HEK293 (cell line): ENCODE measurements around the gene DDC.

Experiments used
- CTCF ChIA-PET: fragments of 350-600 bp; formaldehyde crosslinking; extraction: SDS; loops from one replicate; lab custom pipeline; 2021; ENCODE audit warnings: antibody characterized with exemption; lab: Yijun Ruan, JAX
- POLR2A ChIA-PET: fragments of 300-600 bp; formaldehyde crosslinking; extraction: SDS; loops from one replicate; lab custom pipeline; 2020; ENCODE audit warnings: antibody characterized with exemption, inconsistent platforms; lab: Yijun Ruan, JAX
- H3K27ac ChIP-seq: fragments of 200-500 bp; sonication (Bioruptor generic); 2 replicates; pipeline ENCODE4 v1.5.1; 2014; ENCODE audit warnings: low read depth, low read length, control low read depth, inconsistent platforms; ENCODE audit errors: extremely low read depth
- H3K36me3 ChIP-seq, 2 experiments: fragments of 200-500 bp in 1 of 2; sonication (Bioruptor generic) in 1 of 2; 1 replicate in 1 of 2; 2 replicates in 1 of 2; pipeline ENCODE4 v1.5.1; 2014 to 2017; ENCODE audit warnings: inconsistent platforms in 2 of 2, low read length in 2 of 2; ENCODE audit not compliant: control insufficient read depth in 2 of 2, insufficient read depth in 1 of 2
- H3K4me1 ChIP-seq: fragments of 200-500 bp; sonication (Bioruptor generic); 2 replicates; pipeline ENCODE4 v1.5.1; 2014; ENCODE audit warnings: mild to moderate bottlenecking, low read length, inconsistent platforms; ENCODE audit not compliant: control insufficient read depth, insufficient read depth
- H3K4me3 ChIP-seq: 2 replicates; pipeline ENCODE4 v1.5.1; 2011; ENCODE audit warnings: low read depth, mild to moderate bottlenecking, control low read depth, low read length, moderate library complexity
- H3K9me3 ChIP-seq: fragments of 200-500 bp; sonication (Bioruptor generic); 2 replicates; pipeline ENCODE4 v1.5.1; 2014; ENCODE audit warnings: low read depth, low read length, inconsistent platforms; ENCODE audit not compliant: control insufficient read depth, insufficient read depth
- BCL11B ChIP-seq: fragments of 450-650 bp; formaldehyde crosslinking; IDR thresholded peaks from 2 replicates; pipeline ENCODE4 v1.5.1; 2016; ENCODE audit warnings: low read depth, missing biosample characterization, missing genetic modification characterization
- GLIS1 ChIP-seq: fragments of 450-650 bp; formaldehyde crosslinking; IDR thresholded peaks from 2 replicates; pipeline ENCODE4 v1.5.1; 2016; ENCODE audit warnings: missing biosample characterization, missing genetic modification characterization
- HOXC10 ChIP-seq: sonication (generic); formaldehyde crosslinking; IDR thresholded peaks from 2 replicates; pipeline ENCODE4 v1.8.1; 2023; ENCODE audit warnings: mild to moderate bottlenecking, missing genetic modification reagents
- IKZF3 ChIP-seq: fragments of 450-650 bp; IDR thresholded peaks from 2 replicates; pipeline ENCODE4 v1.5.0; 2018; ENCODE audit warnings: missing biosample characterization, mild to moderate bottlenecking, missing genetic modification characterization, moderate library complexity
- PBX3 ChIP-seq: sonication (generic); formaldehyde crosslinking; IDR thresholded peaks from 2 replicates; pipeline ENCODE4 v1.8.1; 2022; ENCODE audit warnings: mild to moderate bottlenecking, moderate library complexity, missing genetic modification reagents
- REST ChIP-seq: fragments of 450-650 bp; formaldehyde crosslinking; IDR thresholded peaks from 2 replicates; pipeline ENCODE4 v1.5.1; 2016; ENCODE audit warnings: missing biosample characterization, missing genetic modification characterization
- SP3 ChIP-seq: fragments of 450-650 bp; formaldehyde crosslinking; IDR thresholded peaks from 2 replicates; pipeline ENCODE4 v1.5.1; 2016; ENCODE audit warnings: missing biosample characterization, missing genetic modification characterization
- ZBTB10 ChIP-seq: fragments of 450-650 bp; formaldehyde crosslinking; IDR thresholded peaks from 2 replicates; pipeline ENCODE4 v1.5.1; 2016; ENCODE audit warnings: missing biosample characterization, missing genetic modification characterization
- ZBTB26 ChIP-seq: fragments of 450-650 bp; formaldehyde crosslinking; optimal IDR thresholded peaks from 2 replicates; pipeline ENCODE3; 2016; ENCODE audit warnings: missing biosample characterization, mild to moderate bottlenecking, missing genetic modification characterization
- ZFHX2 ChIP-seq: fragments of 450-650 bp; formaldehyde crosslinking; conservative IDR thresholded peaks from 2 replicates; pipeline ENCODE4 v1.5.1; 2016; ENCODE audit warnings: missing biosample characterization, missing genetic modification characterization
- ZFP3 ChIP-seq: fragments of 450-650 bp; formaldehyde crosslinking; IDR thresholded peaks from 2 replicates; pipeline ENCODE4 v1.5.1; 2016; ENCODE audit warnings: low read depth, missing biosample characterization, missing genetic modification characterization
- ZNF174 ChIP-seq: fragments of 450-650 bp; formaldehyde crosslinking; IDR thresholded peaks from 2 replicates; pipeline ENCODE4 v1.5.0; 2017; ENCODE audit warnings: missing biosample characterization, mild to moderate bottlenecking, missing genetic modification characterization
- ZNF175 ChIP-seq: fragments of 450-650 bp; formaldehyde crosslinking; IDR thresholded peaks from 2 replicates; pipeline ENCODE4 v1.5.1; 2016; ENCODE audit warnings: missing biosample characterization, missing genetic modification characterization
- ZNF221 ChIP-seq: fragments of 450-650 bp; formaldehyde crosslinking; IDR thresholded peaks from 2 replicates; pipeline ENCODE4 v1.5.1; 2017; ENCODE audit warnings: missing biosample characterization, missing genetic modification characterization, borderline replicate concordance
- ZNF341 ChIP-seq: fragments of 450-650 bp; formaldehyde crosslinking; IDR thresholded peaks from 2 replicates; pipeline ENCODE4; 2016; ENCODE audit warnings: low read depth, missing biosample characterization, missing genetic modification characterization
- ZNF350 ChIP-seq: fragments of 450-650 bp; formaldehyde crosslinking; IDR thresholded peaks from 2 replicates; pipeline ENCODE4 v1.5.0; 2017; ENCODE audit warnings: missing biosample characterization, mild to moderate bottlenecking, missing genetic modification characterization
- ZNF391 ChIP-seq: fragments of 450-650 bp; formaldehyde crosslinking; IDR thresholded peaks from 2 replicates; pipeline ENCODE4 v1.5.1; 2016; ENCODE audit warnings: low read depth, missing biosample characterization, missing genetic modification characterization, borderline replicate concordance
- ZNF555 ChIP-seq: fragments of 450-650 bp; formaldehyde crosslinking; conservative IDR thresholded peaks from 2 replicates; pipeline ENCODE4 v1.5.1; 2017; ENCODE audit warnings: missing biosample characterization, mild to moderate bottlenecking, missing genetic modification characterization, inconsistent platforms
- ZNF585B ChIP-seq: fragments of 450-650 bp; formaldehyde crosslinking; IDR thresholded peaks from 2 replicates; pipeline ENCODE4 v1.5.1; 2016; ENCODE audit warnings: missing biosample characterization, missing genetic modification characterization
- ZNF624 ChIP-seq: fragments of 450-650 bp; formaldehyde crosslinking; IDR thresholded peaks from 2 replicates; pipeline ENCODE4 v1.5.1; 2017; ENCODE audit warnings: missing biosample characterization, missing genetic modification characterization
- ZNF677 ChIP-seq: fragments of 450-650 bp; IDR thresholded peaks from 2 replicates; pipeline ENCODE4 v1.5.0; 2018; ENCODE audit warnings: missing biosample characterization, mild to moderate bottlenecking, missing genetic modification characterization, moderate library complexity
- ZSCAN16 ChIP-seq: fragments of 450-650 bp; formaldehyde crosslinking; IDR thresholded peaks from 2 replicates; pipeline ENCODE4 v1.5.1; 2016; ENCODE audit warnings: missing biosample characterization, missing genetic modification characterization
- ZSCAN23 ChIP-seq: fragments of 450-650 bp; formaldehyde crosslinking; IDR thresholded peaks from 2 replicates; pipeline ENCODE4 v1.5.1; 2016; ENCODE audit warnings: missing biosample characterization, missing genetic modification characterization
- TF ChIP-seq, protein P1 (sequence below): fragments of 450-650 bp; formaldehyde crosslinking; IDR thresholded peaks from 2 replicates; pipeline ENCODE4 v1.5.1; 2017; ENCODE audit warnings: missing biosample characterization, missing genetic modification characterization
- TF ChIP-seq, protein P2 (sequence below): fragments of 450-650 bp; formaldehyde crosslinking; IDR thresholded peaks from 2 replicates; pipeline ENCODE4 v1.5.1; 2017; ENCODE audit warnings: missing biosample characterization, missing genetic modification characterization

Gene DDC

GRCh38 chr7:50613473-50613872 lies 48.3 kb upstream of the DDC start (continued):
- TF ChIP-seq ZFHX2 (tag by site-specific recombination), result no peak
- no peak for TF ChIP-seq ZNF585B
- no peak for TF ChIP-seq ZNF555 (tag by site-specific recombination)
- TF ChIP-seq ZBTB26 (tag by site-specific recombination), result no peak
- no peak for TF ChIP-seq ZSCAN23
- TF ChIP-seq ZFP3 (tag by site-specific recombination), result no peak
- no peak for TF ChIP-seq ZNF350 (tag by site-specific recombination)
- no peak for TF ChIP-seq ZBTB10 (tag by site-specific recombination)

DNA sequence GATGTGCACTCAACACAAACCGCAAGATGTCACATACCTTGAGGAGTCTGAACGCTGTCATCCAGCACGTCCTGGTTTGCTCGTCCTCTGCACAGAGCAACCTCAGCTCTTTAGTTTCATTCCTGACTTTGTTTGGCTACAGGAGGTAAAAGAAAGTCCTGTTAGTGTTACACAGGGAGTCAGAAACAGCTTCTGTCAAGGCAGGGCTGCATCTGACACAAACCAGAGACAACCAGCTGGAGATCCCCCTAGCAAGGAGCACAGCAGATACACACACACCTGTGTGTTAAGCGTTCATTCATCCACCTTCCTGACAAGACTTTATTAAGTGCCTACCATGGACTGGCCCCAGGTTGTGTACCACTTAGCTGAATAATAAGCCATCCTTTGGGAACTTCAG lies 47.5 kb upstream of the DDC start:
- peaks cover 4 to 65% of the 10 kb centered on the region in 2 experiments; a peak in 2 of 3 replicates for H3K36me3 ChIP-seq
- POLR2A ChIA-PET, result no interaction called here
- CTCF ChIA-PET, result interaction anchor here (0.6 kb wide), 1 partner anchor 66 kb away, joined by 3 read pairs; no protein-coding TSS in a partner anchor

More for the DNA sequence above, 47.5 kb upstream of the DDC start:
- no peak for TF ChIP-seq ZNF175 (tag by site-specific recombination)
- no peak for TF ChIP-seq REST
- no peak for TF ChIP-seq ZNF391 (tag by site-specific recombination)
- no peak for TF ChIP-seq BCL11B
- TF ChIP-seq, protein P1, sequence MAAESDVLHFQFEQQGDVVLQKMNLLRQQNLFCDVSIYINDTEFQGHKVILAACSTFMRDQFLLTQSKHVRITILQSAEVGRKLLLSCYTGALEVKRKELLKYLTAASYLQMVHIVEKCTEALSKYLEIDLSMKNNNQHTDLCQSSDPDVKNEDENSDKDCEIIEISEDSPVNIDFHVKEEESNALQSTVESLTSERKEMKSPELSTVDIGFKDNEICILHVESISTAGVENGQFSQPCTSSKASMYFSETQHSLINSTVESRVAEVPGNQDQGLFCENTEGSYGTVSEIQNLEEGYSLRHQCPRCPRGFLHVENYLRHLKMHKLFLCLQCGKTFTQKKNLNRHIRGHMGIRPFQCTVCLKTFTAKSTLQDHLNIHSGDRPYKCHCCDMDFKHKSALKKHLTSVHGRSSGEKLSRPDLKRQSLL (tag by site-specific recombination), result no peak
- no peak for TF ChIP-seq ZNF341 (tag by site-specific recombination)
- no peak for TF ChIP-seq PBX3 (CRISPR knock-in tag)
- no peak for TF ChIP-seq ZNF174
- no peak for TF ChIP-seq IKZF3 (tag by site-specific recombination)
- no peak for TF ChIP-seq ZNF221 (tag by site-specific recombination)
- no peak for TF ChIP-seq GLIS1
- TF ChIP-seq ZNF624 (tag by site-specific recombination), result no peak
- no peak for TF ChIP-seq ZNF677 (tag by site-specific recombination)
- TF ChIP-seq ZSCAN16, result no peak
- no peak for TF ChIP-seq HOXC10 (CRISPR knock-in tag)
- TF ChIP-seq, protein P2, sequence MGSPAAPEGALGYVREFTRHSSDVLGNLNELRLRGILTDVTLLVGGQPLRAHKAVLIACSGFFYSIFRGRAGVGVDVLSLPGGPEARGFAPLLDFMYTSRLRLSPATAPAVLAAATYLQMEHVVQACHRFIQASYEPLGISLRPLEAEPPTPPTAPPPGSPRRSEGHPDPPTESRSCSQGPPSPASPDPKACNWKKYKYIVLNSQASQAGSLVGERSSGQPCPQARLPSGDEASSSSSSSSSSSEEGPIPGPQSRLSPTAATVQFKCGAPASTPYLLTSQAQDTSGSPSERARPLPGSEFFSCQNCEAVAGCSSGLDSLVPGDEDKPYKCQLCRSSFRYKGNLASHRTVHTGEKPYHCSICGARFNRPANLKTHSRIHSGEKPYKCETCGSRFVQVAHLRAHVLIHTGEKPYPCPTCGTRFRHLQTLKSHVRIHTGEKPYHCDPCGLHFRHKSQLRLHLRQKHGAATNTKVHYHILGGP, result no peak
- TF ChIP-seq SP3 (tag by site-specific recombination), result no peak
- Histone ChIP-seq H3K9me3 (no peaks in the 10 kb centered on the region), H3K4me1 (no peaks in the 10 kb centered on the region), H3K4me3 (no peak overlapping the region), H3K27ac (no peak overlapping the region)
